Islet of Langerhans (tissue), 1 donor: ENCODE data around the gene FAM13C.

Source experiments
- FAIRE-seq: peaks from one replicate; lab custom pipeline; 2011; peaks lifted over from hg19 to GRCh38; lab: Jason Lieb, UNC

FAM13C gene

DNA sequence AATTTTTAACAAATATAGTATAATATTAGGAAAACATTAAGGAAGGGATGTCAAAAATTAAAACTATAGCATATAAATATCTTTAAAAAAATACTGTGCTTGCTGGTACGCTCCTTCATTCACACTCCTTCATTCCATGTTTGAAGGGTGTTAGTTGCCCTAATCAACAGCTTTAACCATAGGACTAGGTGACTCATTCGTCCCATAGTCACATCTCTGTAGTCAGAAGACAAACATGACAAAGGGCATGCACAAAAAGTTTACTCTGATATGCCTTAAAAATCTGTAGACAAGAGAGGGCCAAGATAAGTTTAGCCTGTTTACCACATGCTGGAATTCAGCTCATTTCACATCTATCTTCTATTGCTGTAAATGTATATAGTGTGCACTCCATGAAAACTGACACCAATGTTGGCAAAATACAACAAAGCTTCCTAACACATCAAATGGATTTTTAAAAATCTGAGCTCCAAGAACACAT is 646 bp downstream of the FAM13C start:
- no peak for FAIRE-seq

DNA sequence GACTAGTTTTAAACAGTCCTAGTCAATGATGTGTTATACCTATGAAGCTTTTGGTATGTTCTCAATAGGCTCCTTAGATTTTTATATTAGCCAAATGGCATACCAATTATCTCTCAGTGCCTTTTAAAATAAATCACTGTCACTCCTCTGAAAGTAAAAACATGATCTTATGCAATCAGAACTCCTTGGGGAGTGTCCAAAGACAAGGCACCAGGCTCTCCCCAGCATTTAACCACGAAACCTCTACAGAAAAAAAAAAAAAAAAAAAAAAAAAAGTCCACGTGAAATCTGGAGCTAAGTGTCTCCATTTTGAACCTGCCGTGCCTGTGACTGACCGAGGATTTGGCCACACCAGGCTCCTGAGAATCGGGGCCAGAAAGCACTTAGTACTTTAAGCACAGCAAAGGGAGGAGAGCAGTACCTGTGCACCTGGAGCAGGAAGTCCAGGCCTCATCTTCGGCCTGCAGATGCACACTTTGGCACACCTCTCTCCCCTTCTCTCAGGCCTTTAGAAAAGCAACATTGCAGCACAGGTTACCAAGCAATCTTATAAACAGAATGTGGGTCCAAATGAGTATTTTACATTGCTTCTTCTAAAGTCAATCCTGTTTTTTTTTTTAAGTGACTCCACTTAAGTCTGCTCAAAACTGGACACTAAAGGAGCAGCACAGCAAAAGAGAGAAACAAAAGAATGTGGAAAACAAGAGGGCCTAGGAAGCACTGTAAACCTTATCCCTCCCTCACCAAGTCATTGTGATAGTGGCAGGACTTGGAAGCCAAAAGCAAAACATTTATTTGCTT is 1.5 kb downstream of the FAM13C start:
- no peak for FAIRE-seq

- FAIRE-seq, result no peak
Observed at GRCh38 chr10:59358576-59358975, 3.8 kb downstream of the FAM13C start.

- FAIRE-seq, result no peak
Observed at GRCh38 chr10:59354434-59354833, 7.9 kb downstream of the FAM13C start.

DNA sequence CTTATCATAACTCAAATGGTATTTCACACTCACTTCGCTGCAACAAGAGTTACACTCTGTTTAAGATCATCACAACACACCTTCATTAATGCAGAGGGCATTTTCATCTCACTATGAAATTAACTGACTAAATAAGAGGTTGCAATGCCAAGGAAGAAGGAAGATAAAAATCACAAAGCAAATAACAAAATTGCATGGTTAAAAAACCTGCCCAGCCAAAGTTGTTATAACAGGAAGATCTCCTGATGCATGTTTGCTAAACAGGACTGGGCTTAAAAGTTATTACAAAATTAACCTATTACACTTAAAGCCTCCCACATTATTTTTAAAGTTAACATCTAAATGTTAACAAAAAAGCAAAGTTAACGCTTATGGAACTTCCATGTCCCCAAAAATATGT is 11.8 kb downstream of the FAM13C start:
- FAIRE-seq, result no peak

GRCh38 chr10:59346321-59346720 is 16.0 kb downstream of the FAM13C start:
- FAIRE-seq, result no peak

GRCh38 chr10:59342723-59343122 is 19.6 kb downstream of the FAM13C start:
- FAIRE-seq, result no peak

DNA sequence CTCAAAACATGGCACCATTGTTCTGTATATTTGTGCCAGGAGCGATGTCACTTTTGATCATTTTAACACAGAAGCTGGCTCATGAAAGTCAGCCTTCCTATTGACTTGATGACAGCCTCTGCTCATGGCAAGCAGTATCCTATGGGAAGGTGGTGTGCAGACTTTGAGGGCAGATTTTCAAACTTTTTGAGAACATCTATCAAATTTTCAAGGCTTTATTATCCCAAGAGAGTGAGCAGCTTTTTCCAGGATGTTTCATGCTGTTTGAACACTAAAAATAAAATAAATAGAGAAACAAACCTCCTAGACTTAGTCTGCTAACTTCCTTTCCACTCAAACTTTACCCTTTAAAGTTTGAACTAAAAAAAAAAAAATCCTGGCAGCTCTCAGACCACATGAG is 20.3 kb downstream of the FAM13C start:
- no peak for FAIRE-seq

GRCh38 chr10:59340285-59340684 is 22.1 kb downstream of the FAM13C start:
- FAIRE-seq, result no peak

DNA sequence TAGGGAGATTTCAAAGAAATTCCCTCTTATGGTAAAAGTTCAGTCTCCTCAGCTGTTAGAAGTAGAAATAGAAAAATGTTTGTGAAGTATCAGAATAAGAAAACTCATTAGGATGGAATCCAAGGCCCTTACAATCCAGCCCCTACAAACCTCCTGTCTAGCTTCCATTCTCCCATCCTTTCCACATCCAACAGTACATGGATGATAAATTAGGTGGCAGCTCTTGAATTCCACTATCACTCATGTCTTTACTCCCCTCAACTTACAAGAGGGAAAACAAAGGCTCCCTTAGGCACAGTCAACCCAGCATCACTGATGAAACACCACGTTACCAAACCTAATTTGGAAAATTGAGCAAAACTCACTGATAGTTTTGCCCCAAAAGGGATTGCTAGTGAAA is 23.0 kb downstream of the FAM13C start:
- FAIRE-seq, result no peak

DNA sequence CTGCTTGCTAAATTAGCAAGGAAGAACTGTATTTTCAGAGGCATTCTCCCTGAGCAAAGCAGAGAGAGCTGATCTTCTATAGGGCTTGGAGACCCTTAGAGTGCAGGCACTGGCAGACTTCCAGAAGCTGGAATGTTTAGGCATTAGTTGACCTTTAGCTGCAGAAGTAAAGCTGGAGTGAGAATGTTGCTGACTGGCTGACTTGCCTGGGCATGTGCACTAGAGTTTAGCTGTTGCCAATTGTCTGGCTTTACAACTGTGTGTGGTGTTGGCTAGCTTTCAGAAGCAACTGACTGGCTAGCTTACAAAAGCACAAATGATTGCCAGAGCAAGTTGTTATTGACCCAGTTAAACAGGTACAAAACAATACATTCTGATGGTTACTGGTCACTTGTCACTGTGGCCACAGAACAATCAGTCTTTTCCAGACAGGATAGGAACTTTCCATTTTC is 25.1 kb downstream of the FAM13C start:
- no peak for FAIRE-seq

DNA sequence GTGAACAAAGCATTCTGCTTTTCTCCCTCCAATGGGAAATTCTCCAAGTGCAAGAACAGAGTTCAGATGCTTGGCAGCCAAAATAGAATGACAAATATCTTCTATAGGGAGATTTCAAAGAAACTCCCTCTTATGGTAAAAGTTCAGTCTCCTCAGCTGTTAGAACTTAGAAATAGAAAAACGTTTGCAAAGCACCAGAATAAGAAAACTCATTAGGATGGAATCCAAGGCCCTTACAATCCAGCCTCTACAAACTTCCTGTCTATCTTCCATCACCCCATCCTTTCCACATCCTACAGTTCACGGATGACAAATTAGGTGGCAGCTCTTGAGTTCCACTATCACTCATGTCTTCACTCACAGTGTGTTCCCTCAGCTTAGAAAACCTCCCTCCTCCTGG is 25.7 kb downstream of the FAM13C start:
- no peak for FAIRE-seq

DNA sequence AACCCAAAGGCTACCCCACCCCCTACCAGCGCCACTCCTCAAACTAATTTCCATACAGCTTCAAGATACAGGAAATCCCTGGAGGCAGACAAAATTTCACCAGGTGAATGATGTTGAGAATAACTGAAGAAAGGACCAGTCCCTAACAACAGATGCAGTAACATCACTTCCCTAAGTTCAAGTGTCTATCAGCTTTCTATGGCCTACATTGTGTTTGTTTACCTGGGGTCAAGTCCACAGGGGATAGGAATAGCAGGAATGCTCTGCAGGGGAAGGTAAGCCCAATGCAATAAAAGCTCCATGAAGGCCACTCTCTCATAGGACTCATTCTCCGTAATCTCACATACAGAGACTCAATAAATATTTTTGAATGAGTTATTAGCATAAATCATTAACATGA is 26.9 kb downstream of the FAM13C start:
- FAIRE-seq, result no peak

DNA sequence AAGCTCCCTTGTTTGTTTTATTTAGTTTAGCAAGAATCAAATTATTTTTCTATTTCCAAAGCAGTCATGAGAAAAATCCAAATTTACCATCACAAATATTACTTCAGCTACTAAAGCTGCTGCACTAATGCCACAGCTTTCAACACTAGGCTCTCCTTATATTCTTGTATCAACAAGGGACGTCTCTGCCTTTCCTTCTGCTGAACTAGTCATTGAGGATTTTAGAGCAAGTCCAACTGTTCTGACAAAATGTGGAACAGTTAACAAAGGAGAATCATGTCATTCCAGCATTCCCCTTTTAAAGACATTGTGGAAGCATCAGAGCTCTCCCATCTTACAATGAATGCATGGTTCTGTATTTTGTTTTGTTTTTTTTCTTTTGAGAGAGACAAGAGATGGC is 28.6 kb downstream of the FAM13C start:
- FAIRE-seq, result no peak

- no peak for FAIRE-seq
Observed at GRCh38 chr10:59332581-59332980, 29.8 kb downstream of the FAM13C start.

DNA sequence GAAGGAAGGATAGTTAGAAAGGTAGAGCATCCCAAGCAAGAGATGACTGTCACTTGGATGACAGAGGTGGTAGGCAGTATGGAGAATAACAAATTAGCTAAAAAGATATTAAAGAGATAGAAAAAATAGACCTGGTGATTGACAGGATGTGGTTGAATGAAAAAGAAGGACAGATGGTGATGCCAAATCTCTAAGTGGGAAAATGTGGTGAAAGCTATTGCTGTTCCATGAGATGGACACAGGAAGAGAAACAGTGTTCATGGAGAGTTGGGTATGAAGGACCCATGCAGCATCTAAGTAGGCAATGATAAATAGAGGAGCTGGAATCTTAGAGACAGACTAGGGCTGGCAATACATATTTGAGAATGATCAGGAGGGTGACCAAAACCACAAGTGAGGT is 30.7 kb downstream of the FAM13C start:
- FAIRE-seq, result no peak

DNA sequence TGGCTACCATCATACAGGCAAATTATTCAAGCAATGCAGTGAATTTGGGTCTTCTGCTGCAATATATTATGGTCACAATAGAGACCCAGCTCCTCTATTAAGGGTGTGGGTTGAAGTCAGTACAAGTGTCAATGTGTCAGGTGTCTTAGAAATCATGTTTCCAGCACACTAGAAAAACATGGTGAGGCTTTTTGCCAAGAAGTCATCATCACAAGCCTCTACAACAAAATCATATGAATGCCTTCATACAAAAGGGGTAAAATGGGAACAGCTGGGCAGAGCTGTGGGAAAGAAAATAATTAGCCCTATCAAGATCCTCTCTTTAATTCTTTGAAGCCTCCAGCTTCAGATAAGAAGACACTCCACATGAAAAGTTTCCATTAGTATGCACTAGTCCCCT is 37.2 kb downstream of the FAM13C start:
- FAIRE-seq, result no peak

GRCh38 chr10:59324597-59324996 is 37.8 kb downstream of the FAM13C start:
- no peak for FAIRE-seq

DNA sequence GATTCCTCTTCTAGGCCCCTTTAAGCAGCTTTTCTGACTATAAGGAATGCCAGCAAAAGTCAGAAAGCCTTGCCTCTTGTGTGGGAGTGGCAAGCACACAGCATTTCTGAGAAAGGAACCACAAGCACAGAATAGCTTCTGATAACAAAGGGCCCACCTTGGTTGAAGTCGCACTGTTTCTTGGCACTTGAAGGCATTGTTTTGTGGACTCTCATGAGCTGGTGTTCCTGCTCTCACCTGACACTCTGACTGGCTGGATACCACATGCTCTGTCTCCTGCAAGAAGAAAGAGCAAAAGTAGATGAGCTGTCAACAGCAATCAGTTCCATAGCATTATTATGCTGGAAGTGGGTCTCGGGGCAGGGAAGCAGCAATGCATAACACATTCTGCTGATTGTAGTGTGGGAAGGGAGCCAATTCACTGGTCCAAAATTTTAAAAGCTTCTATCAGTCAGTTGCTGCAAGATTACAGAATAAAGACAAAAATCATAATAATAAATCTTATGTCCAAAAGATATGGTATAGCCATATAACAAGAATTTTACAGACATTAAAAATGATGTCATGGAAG is 38.4 kb downstream of the FAM13C start:
- no peak for FAIRE-seq

DNA sequence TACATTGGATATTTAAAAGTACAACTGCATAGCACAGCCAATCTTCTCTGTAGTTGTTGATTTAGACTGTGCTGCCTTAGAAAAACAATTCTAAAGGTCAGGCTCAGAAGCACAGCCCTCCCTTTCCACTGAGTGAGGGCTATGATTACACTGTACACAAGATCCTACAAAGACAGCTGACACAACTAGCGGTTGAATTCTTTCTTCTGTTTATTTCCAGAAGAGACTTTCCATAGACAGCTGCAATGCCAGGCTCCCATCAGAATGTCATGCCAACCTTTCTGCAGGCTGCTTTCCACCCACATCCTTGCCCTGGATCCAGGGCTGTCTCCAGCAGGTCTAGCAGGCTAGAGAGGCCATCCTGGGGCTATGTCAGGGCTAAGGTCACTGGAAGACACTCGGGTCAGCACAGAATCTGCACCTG is 39.3 kb downstream of the FAM13C start:
- FAIRE-seq, result no peak

GRCh38 chr10:59322131-59322530 is 40.2 kb downstream of the FAM13C start:
- no peak for FAIRE-seq

- FAIRE-seq, result peak; percentile 83
Observed at GRCh38 chr10:59320355-59320754, 42.0 kb downstream of the FAM13C start.

- FAIRE-seq, result no peak
Observed at GRCh38 chr10:59319854-59320253, 42.5 kb downstream of the FAM13C start.

- FAIRE-seq, result no peak
Observed at GRCh38 chr10:59317066-59317465, 45.3 kb downstream of the FAM13C start.
